Endothelial cell of umbilical vein (primary cell): ENCODE results near the gene SARS1. TPM values are rescaled to one million over a fixed set of nuclear protein-coding genes. Genes with fewer than 3 reads are reported as not detected.

ENCODE experiments used
- BruUV-seq: library from RNA; stranded (reverse); fragments of 400-500 nt; replicated peaks from 2 replicates; lab custom pipeline; 2021; lab: Mats Ljungman, UMichigan
- CTCF ChIA-PET: fragments of 300-600, 350-600 bp; sonication (Branson Sonifier 250); formaldehyde crosslinking; loops from one replicate; lab custom pipeline; 2021; ENCODE audit warnings: antibody characterized with exemption, inconsistent platforms; lab: Charles Lee
- POLR2A ChIA-PET: fragments of 300-600, 350-600 bp; sonication (Branson Sonifier 250); formaldehyde crosslinking; loops from one replicate; lab custom pipeline; 2021; ENCODE audit warnings: antibody characterized with exemption, inconsistent platforms; lab: Charles Lee
- DNase-seq: peaks from one replicate; pipeline ENCODE4 v3.0.0-alpha.2; 2011; ENCODE audit warnings: low read depth, low spot score
- FAIRE-seq: peaks from 2 replicates; lab custom pipeline; 2011; peaks lifted over from hg19 to GRCh38; lab: Jason Lieb, UNC
- H2AFZ ChIP-seq: 2 replicates; pipeline ENCODE4 v1.6.0; 2012; ENCODE audit warnings: low read depth, low read length, control low read depth, inconsistent platforms
- H3K27ac ChIP-seq: 2 replicates; pipeline ENCODE4 v1.5.1; 2011; ENCODE audit warnings: low read depth, mild to moderate bottlenecking, control low read depth, low read length, moderate library complexity; ENCODE audit not compliant: insufficient read depth
- H3K27me3 ChIP-seq, 2 experiments: 2 replicates each; pipeline versions ENCODE4 v1.6.0 to v1.6.1; 2011; ENCODE audit warnings: low read length in 2 of 2, mixed read lengths in 1 of 2; ENCODE audit not compliant: control insufficient read depth in 2 of 2, insufficient read depth in 2 of 2
- H3K36me3 ChIP-seq, 2 experiments: 2 replicates in 1 of 2; 3 replicates in 1 of 2; pipeline ENCODE4 v1.5.1; 2011; ENCODE audit warnings: low read length in 2 of 2, mild to moderate bottlenecking in 1 of 2, moderate library complexity in 1 of 2; ENCODE audit not compliant: control insufficient read depth in 2 of 2, insufficient read depth in 2 of 2; ENCODE audit errors: extremely low read depth in 1 of 2
- H3K4me1 ChIP-seq: 3 replicates; pipeline ENCODE4 v1.5.1; 2011; ENCODE audit warnings: mild to moderate bottlenecking, low read length; ENCODE audit not compliant: control insufficient read depth, insufficient read depth; ENCODE audit errors: extremely low read depth
- H3K4me2 ChIP-seq: 2 replicates; pipeline ENCODE4 v1.6.1; 2011; ENCODE audit warnings: low read length, control low read depth, mixed read lengths; ENCODE audit not compliant: insufficient read depth
- H3K4me3 ChIP-seq, 3 experiments: fragments of 200-600 bp in 1 of 3; sonication (generic), shearing (Covaris generic) in 1 of 3; replicated peaks in 1 of 3; 2 replicates each; pipeline ENCODE4 v1.5.1; 2011 to 2016; ENCODE audit warnings: control low read depth in 3 of 3, low read length in 3 of 3, mild to moderate bottlenecking in 2 of 3, inconsistent platforms in 1 of 3, low read depth in 1 of 3, moderate library complexity in 1 of 3; ENCODE audit not compliant: insufficient read depth in 1 of 3
- H3K79me2 ChIP-seq: 2 replicates; pipeline ENCODE4 v1.6.0; 2012; ENCODE audit warnings: low read length, inconsistent platforms; ENCODE audit not compliant: control insufficient read depth, insufficient read depth
- H3K9ac ChIP-seq: replicated peaks from 2 replicates; pipeline ENCODE3; 2011; ENCODE audit warnings: low read length, control low read depth; ENCODE audit not compliant: insufficient read depth; ENCODE audit errors: extremely low read depth
- H3K9me1 ChIP-seq: replicated peaks from 3 replicates; pipeline ENCODE4 v1.6.0; 2011; ENCODE audit warnings: mild to moderate bottlenecking, low read length; ENCODE audit not compliant: control insufficient read depth, insufficient read depth; ENCODE audit errors: extremely low read depth
- H3K9me3 ChIP-seq: replicated peaks from 2 replicates; pipeline ENCODE4 v1.5.1; 2012; ENCODE audit warnings: low read length, inconsistent platforms; ENCODE audit not compliant: control insufficient read depth, insufficient read depth
- H4K20me1 ChIP-seq: replicated peaks from 2 replicates; pipeline ENCODE3; 2011; ENCODE audit warnings: mild to moderate bottlenecking, low read length; ENCODE audit not compliant: control insufficient read depth, insufficient read depth; ENCODE audit errors: extremely low read depth
- CTCF ChIP-seq, 2 donors: IDR thresholded peaks; 1 replicate in 1 of 2; 2 replicates in 1 of 2; pipeline ENCODE4 v1.5.1; 2011; ENCODE audit warnings: low read length in 2 of 2, mild to moderate bottlenecking in 2 of 2, moderate library complexity in 2 of 2, control low read depth in 1 of 2, inconsistent platforms in 1 of 2, low read depth in 1 of 2; ENCODE audit not compliant: insufficient read depth in 1 of 2; ENCODE audit errors: extremely low read depth in 1 of 2
- GATA2 ChIP-seq: IDR thresholded peaks from 2 replicates; pipeline ENCODE4 v1.7.0; 2011; ENCODE audit warnings: low read depth, mild to moderate bottlenecking, moderate library complexity, mixed read lengths, low read length; ENCODE audit not compliant: insufficient read length, insufficient read depth
- POLR2A ChIP-seq: IDR thresholded peaks from 2 replicates; pipeline ENCODE4 v1.6.1; 2012; ENCODE audit warnings: low read depth, mild to moderate bottlenecking, control low read depth, low read length
- POLR2AphosphoS5 ChIP-seq: IDR thresholded peaks from 2 replicates; pipeline ENCODE4 v1.6.1; 2012; ENCODE audit warnings: low read depth, mild to moderate bottlenecking, control low read depth, low read length, moderate library complexity; ENCODE audit not compliant: insufficient read depth
- dilution Hi-C: fragments of 300-500 bp; cut with MboI; formaldehyde crosslinking; loops from one replicate; pipeline ENCODE4 v1.15.0; 2019; ENCODE audit warnings: low sequenced_read_pairs; ENCODE audit not compliant: extremely low pct_ligation_motif_present
- intact Hi-C: fragments of 100-400 bp; cut with micrococcal nuclease; formaldehyde crosslinking; loops from one replicate; pipeline ENCODE4 v1.10.0; 2022
- polyA plus RNA-seq, 4 experiments: library from polyadenylated mRNA; depleted of rRNA in 3 of 4; stranded (reverse) in 3 of 4; unstranded in 1 of 4; fragments of >200 nt; gene quantifications; 2 replicates each; pipeline versions ENCODE4 v1.2.1 to v1.2.3, GENCODE V29; 2011 to 2012; ENCODE audit warnings: missing spikeins in 1 of 4
- total RNA-seq: library from RNA; stranded (reverse); gene quantifications from 2 replicates; pipeline ENCODE4 v1.2.3, GENCODE V29; 2021

The SARS1 gene
- total and polyA plus RNA-seq, 2 donors (not counting 3 experiments of a cell fraction or from before 2014, with no cell fraction given) = 110 to 178 TPM

GRCh38 chr1:109251277-109252166 is 37.8 kb downstream of the SARS1 start:
- no peak for FAIRE-seq
- TF ChIP-seq GATA2 (no peak), POLR2A (no peak), POLR2AphosphoS5 (no peak), CTCF (IDR thresholded peaks at IDR 0.05; ENCODE audit: extremely low read depth in 1 of 2, insufficient read depth in 1 of 2, low read depth in 1 of 2, low read length in 2 of 2) (no peak)
- intact Hi-C loops (no loop called here), dilution Hi-C loops (no loop called here)
- no peaks in the 10 kb centered on the region for H3K79me2 ChIP-seq
- H3K4me1 ChIP-seq = no peaks in the 10 kb centered on the region
- H3K27me3 ChIP-seq = peaks cover 3 to 10% of the 10 kb centered on the region in 2 experiments
- DNase-seq = no peak
- CTCF ChIA-PET = interaction anchor here (1.4 to 2.7 kb wide), 6 partner anchors 12 to 281 kb away, joined by 3 to 22 read pairs (median 4); no protein-coding TSS in a partner anchor
- POLR2A ChIA-PET = no interaction called here
- no peak overlapping the region for H2AFZ ChIP-seq
- BruUV-seq = no TSS peak
- no peak overlapping the region for H3K9ac ChIP-seq
- H3K36me3 ChIP-seq = no peaks in the 10 kb centered on the region
- H4K20me1 ChIP-seq = no peaks in the 10 kb centered on the region
- H3K4me2 ChIP-seq = no peak overlapping the region
- H3K4me3 ChIP-seq = no peak overlapping the region
- no peak overlapping the region for H3K27ac ChIP-seq
- no peaks in the 10 kb centered on the region for H3K9me3 ChIP-seq
- no peaks in the 10 kb centered on the region for H3K9me1 ChIP-seq
